Pancreas (tissue), 10 donors: ENCODE results near the gene AZI2. TPM values are rescaled to one million over a fixed set of nuclear protein-coding genes. Genes with fewer than 3 reads are reported as not detected.

Source experiments
- ATAC-seq, 4 donors: fragments of 200-7000 bp; cut with Tn5 transposase; one replicate each; pipeline versions ENCODE4 v1.8.0 to v1.9.1; 2020; ENCODE audit warnings: mild to moderate bottlenecking in 4 of 4, moderate library complexity in 4 of 4
- DNase-seq, 6 donors: peaks; one replicate each; pipeline ENCODE4 v3.0.0-alpha.2; 2020
- FAIRE-seq: peaks from 2 replicates; lab custom pipeline; 2012; peaks lifted over from hg19 to GRCh38; lab: Jason Lieb, UNC
- H3K27ac ChIP-seq, 4 donors: fragments of 200-600 bp; sonication (generic); 1 replicate in 3 of 4; 2 replicates in 1 of 4; pipeline versions ENCODE4 v1.5.0 to v1.8.0; 2020
- H3K27me3 ChIP-seq, 4 donors: fragments of 200-600 bp; one replicate each; pipeline ENCODE4 v1.8.0; 2021
- H3K36me3 ChIP-seq, 3 donors: fragments of 200-600 bp; sonication (generic) in 1 of 3; one replicate each; pipeline versions ENCODE4 v1.5.0 to v1.8.0; 2020 to 2021
- H3K4me1 ChIP-seq, 3 donors: fragments of 200-600 bp; one replicate each; pipeline ENCODE4 v1.8.0; 2021
- H3K4me3 ChIP-seq, 4 donors: fragments of 200-600 bp; sonication (generic) in 2 of 4; one replicate each; pipeline versions ENCODE4 v1.5.0 to v1.8.0; 2020 to 2021
- H3K9me3 ChIP-seq, 4 donors: fragments of 200-600 bp; one replicate each; pipeline ENCODE4 v1.8.0; 2021
- CTCF ChIP-seq, 4 donors: fragments of 200-600 bp; sonication (generic) in 3 of 4; IDR thresholded peaks; one replicate each; pipeline versions ENCODE4 v1.5.0 to v1.8.0; 2021; ENCODE audit warnings: antibody characterized with exemption in 4 of 4
- WGBS, 2 donors: extraction: QIAGEN DNeasy Blood & Tissue Kit; methylation state at CpG; one replicate each; pipeline ENCODE4 v1.1.7; 2013; 5-methylcytosine and 5-hydroxymethylcytosine counted together
- intact Hi-C, 3 donors: fragments of 100-400 bp; cut with DNase I; formaldehyde crosslinking; loops; one replicate each; pipeline versions ENCODE4 v1.11.1 to v1.14.2; 2022
- polyA plus RNA-seq, 2 donors: library from polyadenylated mRNA; stranded (reverse); fragments of 200-250 nt; gene quantifications; one replicate each; pipeline ENCODE4 v1.2.3, GENCODE V29; 2013
- total RNA-seq, 6 donors: library from RNA; stranded (reverse); fragmentation: NEBNext Ultra II Directional in 4 of 6; extraction: Animal tissue kit (Norgen Biotek cat#: 25700) in 4 of 6; gene quantifications; one replicate each; pipeline versions ENCODE4 v1.2.1 to v1.2.4, GENCODE V29; 2021 to 2023
- donor health status: healthy with polysubstance abuse.
- donor health status: DM: no; HTN: no; CAD: no; lungs with moderate emphysema.
- donor health status: DM: no; HTN: no; CAD: no.
- donor health status: control.
- donor health status: control.
- donor health status: Bipolar disorder and iron deficiency.
- donor health status: DM: yes; HTN: yes; CAD: no.
- donor health status: DM: no; HTN: no; CAD: no.
- donor health status: DM: no; HTN: no; CAD: no.
- donor health status: DM: yes; HTN: yes; CAD: no.

The AZI2 gene
- total and polyA plus RNA-seq, 8 donors = 13.2 to 35.9 (median 29.3) TPM

- peak; percentile 13 for FAIRE-seq
- intact Hi-C loops = no loop called here
- Histone ChIP-seq H3K36me3 (no peaks in the 10 kb centered on the region), H3K9me3 (peaks cover 0 to 4% (median 0%) of the 10 kb centered on the region in 4 donors), H3K27ac (peak overlapping the region; percentile 99 to 100 (median 99)), H3K27me3 (no peaks in the 10 kb centered on the region), H3K4me1 (peaks cover 8 to 30% (median 19%) of the 10 kb centered on the region in 3 donors), H3K4me3 (peak overlapping the region; percentile 58 to 77 (median 61))
- peak in 1 of 6 donors; percentile 65 for DNase-seq
- 6% methylated on average over 13 of the region's 13 CpGs for WGBS, 2 donors
- ATAC-seq = peak; percentile 2 to 14 (median 12)
- TF ChIP-seq CTCF (IDR thresholded peaks at IDR 0.05) = no peak
Observed at GRCh38 chr3:28349469-28350000, 911 bp upstream of the AZI2 start.

GRCh38 chr3:28348265-28348628 lies 377 bp downstream of the AZI2 start:
- Histone ChIP-seq H3K27ac (peak overlapping the region; percentile 99 to 100 (median 99)), H3K4me3 (peak overlapping the region; percentile 58 to 77 (median 61)), H3K9me3 (peaks cover 0 to 4% (median 0%) of the 10 kb centered on the region in 4 donors), H3K36me3 (no peaks in the 10 kb centered on the region), H3K27me3 (no peaks in the 10 kb centered on the region), H3K4me1 (peaks cover 8 to 33% (median 19%) of the 10 kb centered on the region in 3 donors)
- FAIRE-seq (no peak), ATAC-seq (peak in 1 of 4 donors; percentile 90), DNase-seq (no peak)
- TF ChIP-seq CTCF (IDR thresholded peaks at IDR 0.05) = no peak
- whole genome bisulfite sequencing, 2 donors = 0% methylated on average over 14 to 16 of the region's 16 CpGs
- intact Hi-C loops = no loop called here

GRCh38 chr3:28347374-28348264 lies 1.0 kb downstream of the AZI2 start:
- DNase-seq (peak in 1 of 6 donors; percentile 2), ATAC-seq (peak in 1 of 4 donors; percentile 4), FAIRE-seq (no peak)
- Histone ChIP-seq H3K9me3 (peaks cover 0 to 4% (median 0%) of the 10 kb centered on the region in 4 donors), H3K36me3 (no peaks in the 10 kb centered on the region), H3K27ac (peak overlapping the region; percentile 99 to 100 (median 99)), H3K4me3 (peak overlapping the region; percentile 58 to 77 (median 61)), H3K4me1 (peaks cover 8 to 33% (median 19%) of the 10 kb centered on the region in 3 donors), H3K27me3 (no peaks in the 10 kb centered on the region)
- no peak for TF ChIP-seq CTCF (IDR thresholded peaks at IDR 0.05)
- intact Hi-C loops = no loop called here
- WGBS, 2 donors = 12 to 13% methylated on average over 16 of the region's 16 CpGs

- FAIRE-seq (no peak), DNase-seq (no peak), ATAC-seq (no peak)
- H3K9me3 ChIP-seq = no peaks in the 10 kb centered on the region
- intact Hi-C loops = no loop called here
- no peaks in the 10 kb centered on the region for H3K36me3 ChIP-seq
- H3K27me3 ChIP-seq = no peaks in the 10 kb centered on the region
- no peak overlapping the region for H3K27ac ChIP-seq
- peaks cover 8 to 33% (median 27%) of the 10 kb centered on the region in 3 donors for H3K4me1 ChIP-seq
- WGBS, 2 donors = 70 to 88% methylated on average over 1 of the region's 1 CpG
- no peak overlapping the region for H3K4me3 ChIP-seq
- no peak for TF ChIP-seq CTCF (IDR thresholded peaks at IDR 0.05)
Observed at GRCh38 chr3:28345690-28346089, 2.9 kb downstream of the AZI2 start.
